Liver (tissue), 3 donors: Measurements from ENCODE around the gene ST3GAL2.

Source experiments
- CTCF ChIP-seq: fragments of 150-350 bp; IDR thresholded peaks from 2 replicates; pipeline ENCODE4 v1.5.1; 2017; ENCODE audit warnings: improper control_type of control experiment, low read depth, low read length; ENCODE audit not compliant: missing input control
- EGR1 ChIP-seq, 2 donors: IDR thresholded peaks; 2 replicates each; pipeline ENCODE4 v1.6.1; 2016 to 2018; ENCODE audit warnings: antibody characterized with exemption in 2 of 2, low read depth in 2 of 2
- FOXA1 ChIP-seq: IDR thresholded peaks from 2 replicates; pipeline ENCODE4 v1.6.1; 2016; ENCODE audit warnings: antibody characterized with exemption
- FOXA2 ChIP-seq: IDR thresholded peaks from 2 replicates; pipeline ENCODE4 v1.6.1; 2016; ENCODE audit warnings: antibody characterized with exemption
- MAX ChIP-seq: IDR thresholded peaks from 2 replicates; pipeline ENCODE4 v1.6.1; 2016; ENCODE audit warnings: antibody characterized with exemption
- RAD21 ChIP-seq, 2 donors: IDR thresholded peaks; 2 replicates each; pipeline ENCODE4 v1.6.1; 2016; ENCODE audit warnings: antibody characterized with exemption in 2 of 2, mild to moderate bottlenecking in 2 of 2
- REST ChIP-seq: IDR thresholded peaks from 2 replicates; pipeline ENCODE4 v1.6.1; 2016; ENCODE audit warnings: antibody characterized with exemption, mild to moderate bottlenecking
- SP1 ChIP-seq: IDR thresholded peaks from 2 replicates; pipeline ENCODE4 v1.6.1; 2018; ENCODE audit warnings: antibody characterized with exemption, mild to moderate bottlenecking
- YY1 ChIP-seq: IDR thresholded peaks from 2 replicates; pipeline ENCODE4 v1.6.1; 2016; ENCODE audit warnings: antibody characterized with exemption, mild to moderate bottlenecking
- ZBTB33 ChIP-seq: IDR thresholded peaks from 2 replicates; pipeline ENCODE4 v1.6.1; 2016; ENCODE audit warnings: antibody characterized with exemption
- donor health status: healthy.
- donor health status: healthy.

- TF ChIP-seq CTCF (no peak), YY1 (no peak), REST (no peak), RAD21 (IDR thresholded peaks at IDR 0.05) (no peak), FOXA2 (no peak), SP1 (no peak), EGR1 (IDR thresholded peaks at IDR 0.05; ENCODE audit: low read depth in 2 of 2) (no peak), ZBTB33 (no peak), FOXA1 (no peak), MAX (no peak)
Measured at GRCh38 chr16:70476272-70477020, 37.5 kb upstream of the ST3GAL2 start.
